HepG2 (cell line): ENCODE measurements around the gene PDLIM5. TPM values are rescaled to one million over a fixed set of nuclear protein-coding genes. Genes with fewer than 3 reads are reported as not detected.

Source experiments
- ATAC-seq: fragments of 200-7000 bp; cut with Tn5 transposase; 3 replicates; pipeline ENCODE4 v1.9.1; 2020; ENCODE audit warnings: mild to moderate bottlenecking, moderate library complexity
- BruUV-seq: library from RNA; stranded (reverse); fragments of 400-500 nt; replicated peaks from 2 replicates; lab custom pipeline; 2021; lab: Mats Ljungman, UMichigan
- CTCF ChIA-PET: fragments of 300-600 bp; formaldehyde crosslinking; extraction: SDS; loops from one replicate; lab custom pipeline; 2021; ENCODE audit warnings: low total read pairs, inconsistent platforms, low intra/inter-chr PET ratio; lab: Yijun Ruan, JAX
- POLR2A ChIA-PET: fragments of 350-600 bp; sonication (Branson Sonifier 250); formaldehyde crosslinking; loops from one replicate; lab custom pipeline; 2020; ENCODE audit warnings: antibody characterized with exemption, inconsistent platforms; lab: Yijun Ruan, JAX
- DNase-seq: peaks from one replicate; pipeline ENCODE4 v3.0.0-alpha.2; 2015; ENCODE audit warnings: low spot score
- FAIRE-seq: peaks from 3 replicates; lab custom pipeline; 2011; peaks lifted over from hg19 to GRCh38; lab: Jason Lieb, UNC
- H2AFZ ChIP-seq: one replicate; pipeline ENCODE4 v1.6.1; 2011; ENCODE audit warnings: low read length, inconsistent platforms
- H3K27ac ChIP-seq: fragments of 300-600 bp; 3 replicates; pipeline ENCODE4 v1.8.0; 2011; ENCODE audit warnings: mixed run types, mild to moderate bottlenecking, mixed read lengths, low read length, inconsistent platforms; ENCODE audit not compliant: insufficient read depth; ENCODE audit errors: extremely low read length
- H3K27me3 ChIP-seq, 2 experiments: fragments of 200-600 bp in 1 of 2; 2 replicates in 1 of 2; 3 replicates in 1 of 2; pipeline versions ENCODE4 v1.6.0 to v1.8.0; 2011; ENCODE audit warnings: low read length in 2 of 2, mild to moderate bottlenecking in 2 of 2, moderate library complexity in 2 of 2, inconsistent platforms in 1 of 2; ENCODE audit not compliant: insufficient read depth in 2 of 2, control insufficient read depth in 1 of 2
- H3K36me3 ChIP-seq, 2 experiments: fragments of 200-600 bp in 1 of 2; replicated peaks in 1 of 2; 2 replicates in 1 of 2; 3 replicates in 1 of 2; pipeline versions ENCODE4 v1.5.1 to v1.8.0; 2011; ENCODE audit warnings: low read length in 2 of 2, inconsistent platforms in 1 of 2; ENCODE audit not compliant: insufficient read depth in 2 of 2, control insufficient read depth in 1 of 2
- H3K4me1 ChIP-seq: 2 replicates; pipeline ENCODE4 v1.5.1; 2012; ENCODE audit warnings: low read length, inconsistent platforms; ENCODE audit not compliant: insufficient read depth
- H3K4me2 ChIP-seq: 2 replicates; pipeline ENCODE4 v1.6.0; 2011; ENCODE audit warnings: low read depth, low read length, inconsistent platforms
- H3K4me3 ChIP-seq, 3 experiments: fragments of 200-600 bp in 1 of 3; sonication (generic), shearing (Covaris generic) in 1 of 3; replicated peaks in 1 of 3; 2 replicates each; pipeline ENCODE4 v1.5.1; 2011 to 2016; ENCODE audit warnings: low read length in 3 of 3, inconsistent platforms in 2 of 3, low read depth in 2 of 3, mild to moderate bottlenecking in 2 of 3, control low read depth in 1 of 3, mixed read lengths in 1 of 3; ENCODE audit not compliant: insufficient read depth in 1 of 3
- H3K79me2 ChIP-seq: one replicate; pipeline ENCODE4 v1.6.1; 2011; ENCODE audit warnings: low read length, inconsistent platforms; ENCODE audit not compliant: insufficient read depth
- H3K9ac ChIP-seq: 2 replicates; pipeline ENCODE4 v1.6.0; 2011; ENCODE audit warnings: mild to moderate bottlenecking, low read depth, low read length, inconsistent platforms; ENCODE audit not compliant: insufficient read depth
- H3K9me3 ChIP-seq: 2 replicates; pipeline ENCODE4 v1.5.1; 2012; ENCODE audit warnings: mild to moderate bottlenecking, low read length
- H4K20me1 ChIP-seq: 2 replicates; pipeline ENCODE4 v1.6.0; 2011; ENCODE audit warnings: inconsistent platforms, mild to moderate bottlenecking, low read length, moderate library complexity; ENCODE audit not compliant: insufficient read depth
- BHLHE40 ChIP-seq: IDR thresholded peaks from 2 replicates; pipeline ENCODE4 v1.6.1; 2011; ENCODE audit warnings: low read length, improper control_type of control experiment
- BRCA1 ChIP-seq: sonication (generic); formaldehyde crosslinking; IDR thresholded peaks from 2 replicates; pipeline ENCODE4 v1.4.0; 2020; ENCODE audit warnings: missing genetic modification reagents
- CC2D1A ChIP-seq: sonication (generic); formaldehyde crosslinking; IDR thresholded peaks from 2 replicates; pipeline ENCODE4 v1.8.1; 2023; ENCODE audit warnings: mild to moderate bottlenecking, missing genetic modification reagents
- DBP ChIP-seq: sonication (generic); formaldehyde crosslinking; IDR thresholded peaks from 2 replicates; pipeline ENCODE4 v1.4.0; 2020; ENCODE audit warnings: missing genetic modification reagents; ENCODE audit errors: not compliant biosample characterization
- DRAP1 ChIP-seq: IDR thresholded peaks from 2 replicates; pipeline ENCODE4 v1.6.1; 2016; ENCODE audit warnings: missing genetic modification reagents, missing compliant biosample characterization
- FOXP4 ChIP-seq: sonication (generic); formaldehyde crosslinking; IDR thresholded peaks from 2 replicates; pipeline ENCODE4 v1.4.0; 2020; ENCODE audit warnings: missing genetic modification reagents
- GLI4 ChIP-seq: sonication (generic); formaldehyde crosslinking; IDR thresholded peaks from 2 replicates; pipeline ENCODE4 v1.5.1; 2020; ENCODE audit warnings: missing genetic modification reagents, mild to moderate bottlenecking, moderate library complexity, borderline replicate concordance
- HNF1A ChIP-seq, 2 experiments: sonication (generic) in 1 of 2; formaldehyde crosslinking in 1 of 2; IDR thresholded peaks; 2 replicates each; pipeline versions ENCODE4 v1.4.0 to v1.6.1; 2016 to 2020; ENCODE audit warnings: borderline replicate concordance in 1 of 2, low read depth in 1 of 2, mild to moderate bottlenecking in 1 of 2, missing genetic modification reagents in 1 of 2
- HNRNPLL ChIP-seq: fragments of 200-400 bp; formaldehyde crosslinking; IDR thresholded peaks from 2 replicates; pipeline ENCODE4 v1.6.1; 2017; ENCODE audit warnings: mild to moderate bottlenecking, low read depth, low read length; ENCODE audit not compliant: poor library complexity, severe bottlenecking
- MIXL1 ChIP-seq: IDR thresholded peaks from 2 replicates; pipeline ENCODE4 v1.6.1; 2016
- SRSF4 ChIP-seq: fragments of 200-400 bp; formaldehyde crosslinking; IDR thresholded peaks from one replicate; pipeline ENCODE4 v1.6.1; 2018; ENCODE audit warnings: mild to moderate bottlenecking, low read depth, low read length, moderate library complexity; ENCODE audit not compliant: poor library complexity, severe bottlenecking
- ZNF160 ChIP-seq: sonication (generic); formaldehyde crosslinking; IDR thresholded peaks from 2 replicates; pipeline ENCODE4 v1.8.0; 2022; ENCODE audit warnings: mild to moderate bottlenecking, inconsistent platforms, missing genetic modification reagents
- ZNF501 ChIP-seq: sonication (generic); formaldehyde crosslinking; IDR thresholded peaks from 2 replicates; pipeline ENCODE4 v1.5.1; 2020; ENCODE audit warnings: mild to moderate bottlenecking, moderate library complexity, missing genetic modification reagents
- ZNF7 ChIP-seq: IDR thresholded peaks from 2 replicates; pipeline ENCODE4 v1.6.1; 2016; ENCODE audit warnings: missing biosample characterization, missing genetic modification reagents
- ZNF740 ChIP-seq: sonication (generic); formaldehyde crosslinking; IDR thresholded peaks from 2 replicates; pipeline ENCODE4 v1.4.0; 2020; ENCODE audit warnings: missing genetic modification reagents
- WGBS: methylation state at CpG from one replicate; pipeline ENCODE4 v1.1.6; 2017; ENCODE audit warnings: low lambda C conversion rate; 5-methylcytosine and 5-hydroxymethylcytosine counted together
- in situ Hi-C: cut with HindIII; loops from 2 replicates; pipeline ENCODE4 v1.10.0; 2017; ENCODE audit warnings: low pct_unique_long_range_greater_than_20kb; ENCODE audit not compliant: extremely low pct_ligation_motif_present
- intact Hi-C: fragments of 100-400 bp; cut with micrococcal nuclease; formaldehyde crosslinking; loops from one replicate; pipeline ENCODE4 v1.10.0; 2022; ENCODE audit not compliant: unreplicated experiment
- polyA plus RNA-seq, 8 experiments: library from polyadenylated mRNA; depleted of rRNA in 3 of 8; stranded (reverse) in 7 of 8; unstranded in 1 of 8; fragments of >200 nt; fragmentation: Illumina TruSeq in 4 of 8; extraction: Trizol in 4 of 8; gene quantifications; 2 replicates each; pipeline versions ENCODE4 v1.2.1 to v1.2.3, GENCODE V29; 2011 to 2016; ENCODE audit warnings: low read depth in 4 of 8, missing spikeins in 1 of 8, mixed read lengths in 1 of 8; ENCODE audit not compliant: insufficient read depth in 1 of 8
- total RNA-seq, 5 experiments: library from RNA; depleted of rRNA; stranded (reverse); fragments of >200 nt; fragmentation: Illumina TruSeq; extraction: Trizol; gene quantifications; 2 replicates each; pipeline ENCODE4 v1.2.3, GENCODE V29; 2016; ENCODE audit warnings: low read depth in 1 of 5

The PDLIM5 gene
- total and polyA plus RNA-seq, 2 of the 13 experiments (the other 11 are each of a cell fraction or from before 2014, with no cell fraction given) = 52.8 to 119 TPM

GRCh38 chr4:94448815-94449375 lies 2.8 kb upstream of the PDLIM5 start:
- Histone ChIP-seq H3K4me2 (peak overlapping the region; percentile 69), H3K36me3 (no peaks in the 10 kb centered on the region), H4K20me1 (peaks cover 4% of the 10 kb centered on the region; the same call in 1 of the 2 replicates), H3K4me3 (peak overlapping the region in 1 of 3 experiments; percentile 56; a peak in 1 of 6 replicates), H3K4me1 (peaks cover 46% of the 10 kb centered on the region), H3K27ac (no peak overlapping the region), H3K79me2 (peaks cover 21% of the 10 kb centered on the region), H3K9ac (no peak overlapping the region), H3K9me3 (no peaks in the 10 kb centered on the region), H3K27me3 (no peaks in the 10 kb centered on the region; a peak in 1 of 5 replicates), H2AFZ (no peak overlapping the region)
- DNase-seq = no peak
- ATAC-seq = peak; percentile 17
- FAIRE-seq = no peak
- BruUV-seq = no TSS peak
- in situ Hi-C loops (no loop called here), intact Hi-C loops (no loop called here)
- ChIA-PET POLR2A (interaction anchor here (1.0 to 1.5 kb wide), 3 partner anchors 20 to 38 kb away, joined by 3 to 7 read pairs (median 4); no protein-coding TSS in a partner anchor), CTCF (no interaction called here)
- 3% methylated on average over 3 of the region's 3 CpGs for WGBS
- TF ChIP-seq ZNF7 (CRISPR knock-in tag) (no peak), BRCA1 (no peak), GLI4 (CRISPR knock-in tag) (no peak), ZNF501 (no peak), HNRNPLL (no peak), DBP (CRISPR knock-in tag) (no peak), HNF1A (IDR thresholded peaks at IDR 0.05; ENCODE audit: low read depth) (peak; percentile 73), HNF1A (CRISPR knock-in tag; IDR thresholded peaks at IDR 0.05; ENCODE audit: borderline replicate concordance) (peak; percentile 71; the same call in 1 of the 2 replicates), MIXL1 (CRISPR knock-in tag) (0 out of 2 replicates have a peak, but pooled peaks have one; percentile 13), ZNF740 (CRISPR knock-in tag) (no peak), SRSF4 (no peak), CC2D1A (CRISPR knock-in tag) (no peak), ZNF160 (CRISPR knock-in tag) (no peak), FOXP4 (peak; percentile 16; the same call in 1 of the 2 replicates), BHLHE40 (no peak), DRAP1 (CRISPR knock-in tag) (0 out of 2 replicates have a peak, but pooled peaks have one; percentile 51)
